Caco-2 (cell line): Measurements from ENCODE around the gene KDM1A. TPM values are rescaled to one million over a fixed set of nuclear protein-coding genes. Genes with fewer than 3 reads are reported as not detected.

Source experiments
- BruUV-seq: library from RNA; stranded (reverse); fragments of 400-500 nt; replicated peaks from 2 replicates; lab custom pipeline; 2021; lab: Mats Ljungman, UMichigan
- CTCF ChIA-PET: fragments of 300-600 bp; sonication (Branson Sonifier 250); formaldehyde crosslinking; loops from one replicate; lab custom pipeline; 2022; ENCODE audit warnings: antibody characterized with exemption; lab: Charles Lee
- POLR2A ChIA-PET: fragments of 300-600 bp; sonication (Branson Sonifier 250); formaldehyde crosslinking; loops from one replicate; lab custom pipeline; 2022; ENCODE audit warnings: antibody characterized with exemption; lab: Charles Lee
- DNase-seq, 2 experiments: peaks; one replicate each; pipeline versions ENCODE4 v3.0.0 to v3.0.0-alpha.2; 2020 to 2022
- H3K27me3 ChIP-seq: replicated peaks from 2 replicates; pipeline ENCODE4 v1.6.0; 2011; ENCODE audit warnings: low read length; ENCODE audit not compliant: control insufficient read depth, insufficient read depth
- H3K36me3 ChIP-seq: 2 replicates; pipeline ENCODE4 v1.5.1; 2011; ENCODE audit warnings: low read length; ENCODE audit not compliant: control insufficient read depth, insufficient read depth
- H3K4me1 ChIP-seq: fragments of 250-450 bp; sonication (Bioruptor Pico); 2 replicates; pipeline ENCODE4 v1.5.1; 2020; ENCODE audit warnings: mild to moderate bottlenecking
- H3K4me3 ChIP-seq: 2 replicates; pipeline ENCODE4 v1.5.1; 2011; ENCODE audit warnings: low read depth, mild to moderate bottlenecking, control low read depth, low read length
- H3K9me3 ChIP-seq: fragments of 250-450 bp; sonication (Bioruptor Pico); 2 replicates; pipeline ENCODE4 v1.5.1; 2020; ENCODE audit warnings: mild to moderate bottlenecking, moderate library complexity
- H3K27ac Mint-ChIP-seq: one replicate; pipeline ENCODE4 v1.8.0; 2022; ENCODE audit warnings: mixed read lengths; ENCODE audit not compliant: unreplicated experiment
- H3K27me3 Mint-ChIP-seq: one replicate; pipeline ENCODE4 v1.8.0; 2022; ENCODE audit warnings: mixed read lengths; ENCODE audit not compliant: insufficient read depth, unreplicated experiment
- H3K36me3 Mint-ChIP-seq: one replicate; pipeline ENCODE4 v1.8.0; 2022; ENCODE audit warnings: mild to moderate bottlenecking, mixed read lengths; ENCODE audit not compliant: insufficient read depth, unreplicated experiment
- H3K4me1 Mint-ChIP-seq: one replicate; pipeline ENCODE4 v1.8.0; 2022; ENCODE audit warnings: low read depth, mixed read lengths; ENCODE audit not compliant: unreplicated experiment
- H3K4me3 Mint-ChIP-seq: one replicate; pipeline ENCODE4 v1.8.0; 2022; ENCODE audit warnings: mild to moderate bottlenecking, moderate library complexity, mixed read lengths; ENCODE audit not compliant: unreplicated experiment
- H3K9me3 Mint-ChIP-seq: one replicate; pipeline ENCODE4 v1.8.0; 2022; ENCODE audit warnings: mixed read lengths; ENCODE audit not compliant: unreplicated experiment
- intact Hi-C: fragments of 100-400 bp; cut with micrococcal nuclease; formaldehyde crosslinking; loops from one replicate; pipeline ENCODE4 v1.10.0; 2022; ENCODE audit not compliant: unreplicated experiment
- total RNA-seq: library from RNA; stranded (reverse); gene quantifications from 2 replicates; pipeline ENCODE4 v1.2.3, GENCODE V29; 2022
- TF ChIP-seq, protein P1 (sequence below), 2 experiments: fragments of 200-600 bp in 1 of 2; IDR thresholded peaks; 1 replicate in 1 of 2; 2 replicates in 1 of 2; pipeline versions ENCODE4 v1.5.1 to v1.8.0; 2011 to 2022; ENCODE audit warnings: antibody characterized with exemption in 1 of 2, control low read depth in 1 of 2, inconsistent platforms in 1 of 2, low read depth in 1 of 2, low read length in 1 of 2, mild to moderate bottlenecking in 1 of 2, moderate library complexity in 1 of 2; ENCODE audit not compliant: insufficient read depth in 1 of 2, severe bottlenecking in 1 of 2, unreplicated experiment in 1 of 2

Gene KDM1A
- total RNA-seq, 1 experiment from 2014 or later = 83.0 TPM

DNA sequence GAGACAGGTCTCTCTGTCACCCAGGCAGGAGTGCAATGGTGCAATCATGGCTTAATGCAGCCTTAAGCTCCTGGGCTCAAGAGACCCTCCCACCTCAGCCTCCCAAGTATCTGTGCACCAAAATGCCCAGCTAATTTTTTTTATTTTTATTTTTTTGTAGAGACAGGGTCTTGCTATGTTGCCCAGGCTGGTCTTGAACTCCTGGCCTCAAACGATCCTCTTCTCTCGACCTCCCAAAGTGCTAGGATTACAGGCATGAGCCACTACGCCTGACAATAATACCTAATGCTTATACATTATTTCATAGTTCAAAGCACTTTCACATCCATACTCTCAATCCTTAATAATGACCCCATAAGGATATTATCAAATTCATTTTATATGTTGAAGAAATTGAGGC lies 101.1 kb downstream of the KDM1A start:
- no TSS peak for BruUV-seq
- ChIA-PET CTCF (no interaction called here), POLR2A (no interaction called here)

DNA sequence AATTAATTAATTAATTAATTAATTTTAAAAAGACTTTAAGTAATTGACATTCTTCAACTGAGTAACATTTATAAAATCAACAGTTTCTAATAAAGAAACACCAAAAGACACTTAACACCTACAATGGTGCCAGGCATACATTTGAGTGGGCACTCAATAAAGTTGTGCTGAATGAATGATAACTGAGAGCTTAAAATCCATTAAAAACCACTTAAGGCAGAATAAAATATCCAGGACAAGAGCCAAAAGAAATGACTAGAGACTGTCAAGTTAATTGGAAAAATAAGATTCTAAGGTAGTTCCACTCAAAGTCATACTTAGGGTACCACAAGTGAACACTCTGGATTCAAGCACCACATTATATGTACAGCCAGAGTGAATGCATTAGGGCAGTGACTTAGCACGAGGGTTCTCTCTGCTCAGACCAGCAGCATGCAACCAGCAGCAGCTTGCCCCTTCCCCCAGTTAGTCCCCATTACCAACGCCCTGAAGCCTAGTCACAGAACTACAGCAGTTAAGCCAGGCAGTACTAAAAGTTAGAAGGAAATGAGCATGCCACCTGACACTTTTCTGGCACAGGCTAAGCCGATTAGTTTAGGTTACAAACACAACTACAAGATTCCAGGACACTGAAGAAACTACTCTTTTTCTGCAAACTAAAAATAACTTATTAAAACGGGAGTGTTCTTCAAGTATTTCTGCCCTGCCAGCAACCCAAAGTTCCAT lies 102.9 kb downstream of the KDM1A start:
- no TSS peak for BruUV-seq
- intact Hi-C loops = loop anchor here (5.0 kb wide), 1 partner anchor 45 kb away; the partner anchor contains the start of gene LUZP1
- Mint-ChIP-seq H3K27me3 (no peaks in the 10 kb centered on the region), H3K4me1 (no peaks in the 10 kb centered on the region), H3K27ac (no peak overlapping the region), H3K36me3 (no peaks in the 10 kb centered on the region), H3K9me3 (no peaks in the 10 kb centered on the region), H3K4me3 (no peak overlapping the region)
- ChIA-PET POLR2A (no interaction called here), CTCF (no interaction called here)
- Histone ChIP-seq H3K4me3 (no peak overlapping the region), H3K9me3 (no peaks in the 10 kb centered on the region), H3K27me3 (no peaks in the 10 kb centered on the region), H3K36me3 (no peaks in the 10 kb centered on the region), H3K4me1 (peaks cover 15% of the 10 kb centered on the region)
- TF ChIP-seq, protein P1, sequence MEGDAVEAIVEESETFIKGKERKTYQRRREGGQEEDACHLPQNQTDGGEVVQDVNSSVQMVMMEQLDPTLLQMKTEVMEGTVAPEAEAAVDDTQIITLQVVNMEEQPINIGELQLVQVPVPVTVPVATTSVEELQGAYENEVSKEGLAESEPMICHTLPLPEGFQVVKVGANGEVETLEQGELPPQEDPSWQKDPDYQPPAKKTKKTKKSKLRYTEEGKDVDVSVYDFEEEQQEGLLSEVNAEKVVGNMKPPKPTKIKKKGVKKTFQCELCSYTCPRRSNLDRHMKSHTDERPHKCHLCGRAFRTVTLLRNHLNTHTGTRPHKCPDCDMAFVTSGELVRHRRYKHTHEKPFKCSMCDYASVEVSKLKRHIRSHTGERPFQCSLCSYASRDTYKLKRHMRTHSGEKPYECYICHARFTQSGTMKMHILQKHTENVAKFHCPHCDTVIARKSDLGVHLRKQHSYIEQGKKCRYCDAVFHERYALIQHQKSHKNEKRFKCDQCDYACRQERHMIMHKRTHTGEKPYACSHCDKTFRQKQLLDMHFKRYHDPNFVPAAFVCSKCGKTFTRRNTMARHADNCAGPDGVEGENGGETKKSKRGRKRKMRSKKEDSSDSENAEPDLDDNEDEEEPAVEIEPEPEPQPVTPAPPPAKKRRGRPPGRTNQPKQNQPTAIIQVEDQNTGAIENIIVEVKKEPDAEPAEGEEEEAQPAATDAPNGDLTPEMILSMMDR (IDR thresholded peaks at IDR 0.05; ENCODE audit: insufficient read depth in 1 of 2, low read depth in 1 of 2, low read length in 1 of 2, severe bottlenecking in 1 of 2, unreplicated experiment in 1 of 2) = no peak
- no peak for DNase-seq

More for the DNA sequence above, 101.1 kb downstream of the KDM1A start:
- TF ChIP-seq, protein P1 (IDR thresholded peaks at IDR 0.05; ENCODE audit: insufficient read depth in 1 of 2, low read depth in 1 of 2, low read length in 1 of 2, severe bottlenecking in 1 of 2, unreplicated experiment in 1 of 2) = no peak
- Histone ChIP-seq H3K27me3 (no peaks in the 10 kb centered on the region), H3K4me3 (no peak overlapping the region), H3K9me3 (no peaks in the 10 kb centered on the region), H3K4me1 (peaks cover 22% of the 10 kb centered on the region), H3K36me3 (no peaks in the 10 kb centered on the region)
- no peak for DNase-seq
- no peaks in the 10 kb centered on the region for H3K9me3 Mint-ChIP-seq
- H3K4me1 Mint-ChIP-seq = peaks cover 6% of the 10 kb centered on the region
- H3K27ac Mint-ChIP-seq = no peak overlapping the region
- H3K27me3 Mint-ChIP-seq = no peaks in the 10 kb centered on the region
- no peak overlapping the region for H3K4me3 Mint-ChIP-seq
- no peaks in the 10 kb centered on the region for H3K36me3 Mint-ChIP-seq
- intact Hi-C loops = loop anchor here (5.0 kb wide), 1 partner anchor 47 kb away; the partner anchor contains the start of gene LUZP1

DNA sequence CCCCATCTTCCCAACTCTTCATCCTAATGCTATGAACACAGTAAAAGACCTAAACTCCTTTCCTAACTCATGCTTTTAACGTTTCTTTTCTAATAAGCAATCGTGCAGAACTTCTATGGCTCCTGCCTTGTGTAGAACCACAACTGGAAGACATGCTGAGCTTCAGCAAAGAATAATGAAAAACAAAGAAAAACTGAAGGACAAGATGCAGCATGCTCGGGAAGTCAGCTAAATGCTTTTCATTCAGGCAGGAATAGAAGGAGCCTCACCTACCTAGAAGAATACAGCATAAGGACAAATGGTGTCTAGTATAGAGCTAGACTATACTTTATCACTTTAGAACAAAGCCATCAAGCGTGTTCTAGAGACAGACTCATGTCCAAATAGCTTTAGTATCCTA lies 103.5 kb downstream of the KDM1A start:
- Mint-ChIP-seq H3K36me3 (no peaks in the 10 kb centered on the region), H3K27ac (no peak overlapping the region), H3K4me1 (no peaks in the 10 kb centered on the region), H3K4me3 (no peak overlapping the region), H3K27me3 (no peaks in the 10 kb centered on the region), H3K9me3 (no peaks in the 10 kb centered on the region)
- Histone ChIP-seq H3K27me3 (no peaks in the 10 kb centered on the region), H3K36me3 (no peaks in the 10 kb centered on the region), H3K9me3 (no peaks in the 10 kb centered on the region), H3K4me1 (peaks cover 15% of the 10 kb centered on the region), H3K4me3 (no peak overlapping the region)
- ChIA-PET POLR2A (no interaction called here), CTCF (no interaction called here)
- intact Hi-C loops = loop anchor here (5.0 kb wide), 1 partner anchor 45 kb away; the partner anchor contains the start of gene LUZP1
- BruUV-seq = no TSS peak
- TF ChIP-seq, protein P1 (IDR thresholded peaks at IDR 0.05; ENCODE audit: insufficient read depth in 1 of 2, low read depth in 1 of 2, low read length in 1 of 2, severe bottlenecking in 1 of 2, unreplicated experiment in 1 of 2) = no peak
- DNase-seq = no peak
